ENCODE measurements around the gene MFGE8.
A peak's percentile ranks its signal among the peaks of the same experiment; 100 is the strongest.

MFGE8 gene, protein sequence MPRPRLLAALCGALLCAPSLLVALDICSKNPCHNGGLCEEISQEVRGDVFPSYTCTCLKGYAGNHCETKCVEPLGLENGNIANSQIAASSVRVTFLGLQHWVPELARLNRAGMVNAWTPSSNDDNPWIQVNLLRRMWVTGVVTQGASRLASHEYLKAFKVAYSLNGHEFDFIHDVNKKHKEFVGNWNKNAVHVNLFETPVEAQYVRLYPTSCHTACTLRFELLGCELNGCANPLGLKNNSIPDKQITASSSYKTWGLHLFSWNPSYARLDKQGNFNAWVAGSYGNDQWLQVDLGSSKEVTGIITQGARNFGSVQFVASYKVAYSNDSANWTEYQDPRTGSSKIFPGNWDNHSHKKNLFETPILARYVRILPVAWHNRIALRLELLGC

DNA sequence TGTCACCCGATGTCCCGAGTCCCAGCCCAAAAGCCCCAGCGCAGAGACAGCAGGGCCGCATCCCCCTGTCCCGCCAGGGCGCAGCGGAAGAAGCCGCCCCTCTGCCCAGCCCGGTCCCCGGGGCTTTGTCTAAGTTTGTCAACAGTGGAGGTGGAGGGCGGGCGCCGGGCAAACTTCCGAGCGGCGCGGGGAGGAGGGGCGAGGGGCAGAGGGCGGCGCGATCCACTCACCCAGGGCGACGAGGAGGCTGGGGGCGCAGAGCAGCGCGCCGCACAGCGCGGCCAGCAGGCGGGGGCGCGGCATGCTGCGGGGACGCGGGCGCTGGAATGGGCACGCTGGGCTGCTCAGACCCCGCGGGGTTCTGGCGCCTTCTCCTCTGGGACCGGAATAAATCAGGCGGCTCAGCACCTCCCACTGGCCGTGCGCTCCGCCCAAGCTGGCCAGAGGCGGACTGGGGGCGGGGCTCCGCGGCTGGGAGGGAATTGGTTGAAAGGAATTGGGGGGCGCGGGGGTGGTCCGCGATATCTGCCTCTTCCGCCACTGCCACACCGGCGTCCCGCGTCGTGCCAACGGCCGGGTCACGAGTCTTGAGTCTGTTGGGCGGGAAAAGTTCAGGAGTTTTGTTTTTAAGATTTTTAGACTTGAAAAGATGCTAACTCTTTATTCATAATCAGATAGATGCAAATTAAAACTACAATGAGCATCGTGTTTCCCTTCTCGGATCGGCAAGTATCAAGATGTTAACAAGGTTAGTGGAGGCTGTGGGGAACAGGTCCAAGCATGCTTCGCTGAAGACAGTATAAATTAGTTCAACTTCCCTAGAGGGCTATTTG, at the start of gene MFGE8:
Gene MFGE8, minus strand, starts transcription at position 363 of the 833 bp plus-strand sequence. Its CDS starts 60 bp downstream, at position 303.
- H3K9me2 ChIP-seq (ENCODE audit: low read depth, low read length) = no peaks in the 10 kb centered on the region
- H3K9me3 ChIP-seq (ENCODE audit: low read length) = no peaks in the 10 kb centered on the region
- TF ChIP-seq EZH2 (IDR thresholded peaks at IDR 0.05; ENCODE audit: borderline replicate concordance, low read length) = no peak
- TF ChIP-seq, protein P1, sequence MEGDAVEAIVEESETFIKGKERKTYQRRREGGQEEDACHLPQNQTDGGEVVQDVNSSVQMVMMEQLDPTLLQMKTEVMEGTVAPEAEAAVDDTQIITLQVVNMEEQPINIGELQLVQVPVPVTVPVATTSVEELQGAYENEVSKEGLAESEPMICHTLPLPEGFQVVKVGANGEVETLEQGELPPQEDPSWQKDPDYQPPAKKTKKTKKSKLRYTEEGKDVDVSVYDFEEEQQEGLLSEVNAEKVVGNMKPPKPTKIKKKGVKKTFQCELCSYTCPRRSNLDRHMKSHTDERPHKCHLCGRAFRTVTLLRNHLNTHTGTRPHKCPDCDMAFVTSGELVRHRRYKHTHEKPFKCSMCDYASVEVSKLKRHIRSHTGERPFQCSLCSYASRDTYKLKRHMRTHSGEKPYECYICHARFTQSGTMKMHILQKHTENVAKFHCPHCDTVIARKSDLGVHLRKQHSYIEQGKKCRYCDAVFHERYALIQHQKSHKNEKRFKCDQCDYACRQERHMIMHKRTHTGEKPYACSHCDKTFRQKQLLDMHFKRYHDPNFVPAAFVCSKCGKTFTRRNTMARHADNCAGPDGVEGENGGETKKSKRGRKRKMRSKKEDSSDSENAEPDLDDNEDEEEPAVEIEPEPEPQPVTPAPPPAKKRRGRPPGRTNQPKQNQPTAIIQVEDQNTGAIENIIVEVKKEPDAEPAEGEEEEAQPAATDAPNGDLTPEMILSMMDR (IDR thresholded peaks at IDR 0.05; ENCODE audit: low read length) = no peak
- H3K79me2 ChIP-seq (ENCODE audit: insufficient read depth, low read length) = no peaks in the 10 kb centered on the region
- H3F3A ChIP-seq (ENCODE audit: insufficient read depth, low read length) = no peaks in the 10 kb centered on the region
- H3K36me3 ChIP-seq (ENCODE audit: insufficient read depth, low read length) = no peaks in the 10 kb centered on the region
- peak within 1 kb of the TSS; percentile 83 for H3K4me2 ChIP-seq (ENCODE audit: low read length)
- peak within 1 kb of the TSS; percentile 75 for H3K9ac ChIP-seq (ENCODE audit: low read length)
- peak within 1 kb of the TSS; percentile 61; the same call in 1 of the 2 replicates for H2AFZ ChIP-seq (ENCODE audit: low read length)
- H3K27me3 ChIP-seq (ENCODE audit: insufficient read depth, low read length) = no peaks in the 10 kb centered on the region
- H4K20me1 ChIP-seq (ENCODE audit: insufficient read depth, low read length) = no peaks in the 10 kb centered on the region
- peak within 1 kb of the TSS; percentile 76 for H3K4me3 ChIP-seq (ENCODE audit: low read depth, low read length, poor library complexity, severe bottlenecking)
- peaks cover 18% of the 10 kb centered on the region for H3K4me1 ChIP-seq (ENCODE audit: insufficient read depth, low read length, severe bottlenecking)
- peak within 1 kb of the TSS; percentile 9 for H3K27ac ChIP-seq (ENCODE audit: low read depth, low read length, poor library complexity, severe bottlenecking)

DNA sequence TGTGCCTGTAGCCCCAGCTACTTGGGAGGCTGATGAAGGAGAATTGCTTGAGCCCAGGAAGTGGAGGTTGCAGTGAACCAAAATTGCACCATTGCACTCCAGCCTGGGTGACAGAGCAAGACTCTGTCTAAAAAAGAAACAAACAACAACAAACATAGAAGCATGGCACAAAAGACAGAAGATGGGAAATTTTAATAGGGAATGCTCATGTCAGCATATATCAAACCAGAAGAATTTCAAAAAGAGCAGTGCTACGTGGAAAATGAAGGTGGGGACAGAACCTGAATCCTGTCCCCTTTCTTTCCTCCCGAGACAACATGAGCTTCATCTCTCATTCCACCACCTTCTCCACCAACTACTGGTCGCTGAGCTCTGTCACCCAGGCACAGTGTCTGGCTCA, 46.3 kb upstream of the MFGE8 start:
- Histone ChIP-seq H4K20me1 (ENCODE audit: insufficient read depth, low read length) (no peaks in the 10 kb centered on the region), H3K79me2 (ENCODE audit: insufficient read depth, low read length) (no peaks in the 10 kb centered on the region), H3K9ac (ENCODE audit: low read length) (no peak overlapping the region), H3K36me3 (ENCODE audit: insufficient read depth, low read length) (no peaks in the 10 kb centered on the region), H3K4me1 (ENCODE audit: insufficient read depth, low read length, severe bottlenecking) (peaks cover 5% of the 10 kb centered on the region), H3K27me3 (ENCODE audit: insufficient read depth, low read length) (no peaks in the 10 kb centered on the region), H3F3A (ENCODE audit: insufficient read depth, low read length) (no peaks in the 10 kb centered on the region), H3K9me2 (ENCODE audit: low read depth, low read length) (no peaks in the 10 kb centered on the region), H3K27ac (ENCODE audit: low read depth, low read length, poor library complexity, severe bottlenecking) (no peak overlapping the region), H3K4me2 (ENCODE audit: low read length) (no peak overlapping the region), H3K4me3 (ENCODE audit: low read depth, low read length, poor library complexity, severe bottlenecking) (no peak overlapping the region), H2AFZ (ENCODE audit: low read length) (no peak overlapping the region), H3K9me3 (ENCODE audit: low read length) (no peaks in the 10 kb centered on the region)
- TF ChIP-seq, protein P1 (IDR thresholded peaks at IDR 0.05; ENCODE audit: low read length) = no peak
- no peak for TF ChIP-seq EZH2 (IDR thresholded peaks at IDR 0.05; ENCODE audit: borderline replicate concordance, low read length)

DNA sequence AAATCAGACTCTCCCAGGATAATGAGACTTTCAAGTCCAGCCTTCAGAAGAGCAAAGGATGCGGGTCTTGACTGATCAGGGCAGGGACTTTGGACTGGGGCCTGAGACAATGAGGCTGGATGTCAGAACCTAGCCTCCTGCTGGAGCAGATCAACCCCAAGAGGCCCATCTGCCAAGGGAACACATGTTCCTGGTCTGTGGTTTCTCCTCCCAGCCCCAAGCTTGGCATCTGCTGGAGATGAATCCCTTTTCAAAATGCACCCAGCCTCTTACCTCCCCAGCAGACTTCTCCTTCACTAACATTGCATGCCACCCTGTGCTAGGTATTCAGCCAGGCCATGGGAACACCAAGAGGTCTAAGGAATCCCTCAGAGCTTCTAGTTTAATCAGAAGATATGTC, 43.7 kb upstream of the MFGE8 start:
- no peaks in the 10 kb centered on the region for H3K27me3 ChIP-seq (ENCODE audit: insufficient read depth, low read length)
- H3K36me3 ChIP-seq (ENCODE audit: insufficient read depth, low read length) = no peaks in the 10 kb centered on the region
- no peak overlapping the region for H3K9ac ChIP-seq (ENCODE audit: low read length)
- no peaks in the 10 kb centered on the region for H3K9me3 ChIP-seq (ENCODE audit: low read length)
- H3K79me2 ChIP-seq (ENCODE audit: insufficient read depth, low read length) = no peaks in the 10 kb centered on the region
- no peak overlapping the region for H3K4me2 ChIP-seq (ENCODE audit: low read length)
- no peaks in the 10 kb centered on the region for H3F3A ChIP-seq (ENCODE audit: insufficient read depth, low read length)
- peaks cover 8% of the 10 kb centered on the region for H3K4me1 ChIP-seq (ENCODE audit: insufficient read depth, low read length, severe bottlenecking)
- H2AFZ ChIP-seq (ENCODE audit: low read length) = no peak overlapping the region
- no peaks in the 10 kb centered on the region for H4K20me1 ChIP-seq (ENCODE audit: insufficient read depth, low read length)
- no peak overlapping the region for H3K4me3 ChIP-seq (ENCODE audit: low read depth, low read length, poor library complexity, severe bottlenecking)
- TF ChIP-seq EZH2 (IDR thresholded peaks at IDR 0.05; ENCODE audit: borderline replicate concordance, low read length) = no peak
- TF ChIP-seq, protein P1 (IDR thresholded peaks at IDR 0.05; ENCODE audit: low read length) = no peak
- no peak overlapping the region for H3K27ac ChIP-seq (ENCODE audit: low read depth, low read length, poor library complexity, severe bottlenecking)
- no peaks in the 10 kb centered on the region for H3K9me2 ChIP-seq (ENCODE audit: low read depth, low read length)

All from OCI-LY1 (cell line).